Measurements from ENCODE around the gene AXIN2.

- TF ChIP-seq ZNF274 (IDR thresholded peaks at IDR 0.05; ENCODE audit: insufficient read depth, insufficient read length) (no peak), SP1 (IDR thresholded peaks at IDR 0.05; ENCODE audit: low read depth, low read length) (no peak), EP300 (IDR thresholded peaks at IDR 0.05; ENCODE audit: borderline replicate concordance in 1 of 2, control insufficient read depth in 1 of 2, low read depth in 2 of 2, low read length in 2 of 2) (no peak), RAD21 (IDR thresholded peaks at IDR 0.05; ENCODE audit: insufficient read depth, low read depth, low read length) (no peak), PKNOX1 (IDR thresholded peaks at IDR 0.05) (no peak), TAF1 (IDR thresholded peaks at IDR 0.05; ENCODE audit: borderline replicate concordance, low read depth, low read length) (no peak), CHD4 (IDR thresholded peaks at IDR 0.05) (no peak), GABPA (IDR thresholded peaks at IDR 0.05; ENCODE audit: low read depth) (no peak), HDAC6 (IDR thresholded peaks at IDR 0.05; ENCODE audit: unreplicated experiment) (no peak)
- TF ChIP-seq, protein P1, sequence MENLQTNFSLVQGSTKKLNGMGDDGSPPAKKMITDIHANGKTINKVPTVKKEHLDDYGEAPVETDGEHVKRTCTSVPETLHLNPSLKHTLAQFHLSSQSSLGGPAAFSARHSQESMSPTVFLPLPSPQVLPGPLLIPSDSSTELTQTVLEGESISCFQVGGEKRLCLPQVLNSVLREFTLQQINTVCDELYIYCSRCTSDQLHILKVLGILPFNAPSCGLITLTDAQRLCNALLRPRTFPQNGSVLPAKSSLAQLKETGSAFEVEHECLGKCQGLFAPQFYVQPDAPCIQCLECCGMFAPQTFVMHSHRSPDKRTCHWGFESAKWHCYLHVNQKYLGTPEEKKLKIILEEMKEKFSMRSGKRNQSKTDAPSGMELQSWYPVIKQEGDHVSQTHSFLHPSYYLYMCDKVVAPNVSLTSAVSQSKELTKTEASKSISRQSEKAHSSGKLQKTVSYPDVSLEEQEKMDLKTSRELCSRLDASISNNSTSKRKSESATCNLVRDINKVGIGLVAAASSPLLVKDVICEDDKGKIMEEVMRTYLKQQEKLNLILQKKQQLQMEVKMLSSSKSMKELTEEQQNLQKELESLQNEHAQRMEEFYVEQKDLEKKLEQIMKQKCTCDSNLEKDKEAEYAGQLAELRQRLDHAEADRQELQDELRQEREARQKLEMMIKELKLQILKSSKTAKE (IDR thresholded peaks at IDR 0.05; ENCODE audit: low read depth, poor library complexity, severe bottlenecking): no peak
These were observed 14.2 kb downstream of the AXIN2 start for GRCh38 chr17:65547253-65547670.
